Testis (tissue), 3 donors: Measurements from ENCODE around the gene OR1N1. TPM values are rescaled to one million over a fixed set of nuclear protein-coding genes. Genes with fewer than 3 reads are reported as not detected.

Source experiments
- DNase-seq: peaks from one replicate; pipeline ENCODE4 v3.0.0-alpha.2; 2019
- H3K27ac ChIP-seq, 2 donors: fragments of 200-600 bp; sonication (generic); one replicate each; pipeline ENCODE4 v1.5.1; 2019
- H3K27me3 ChIP-seq: fragments of 200-600 bp; sonication (generic); one replicate; pipeline ENCODE4 v1.5.1; 2019
- H3K36me3 ChIP-seq: fragments of 200-600 bp; sonication (generic); one replicate; pipeline ENCODE4 v1.5.1; 2017; ENCODE audit warnings: low read depth; ENCODE audit errors: missing control alignments
- H3K4me1 ChIP-seq: fragments of 200-600 bp; sonication (generic); one replicate; pipeline ENCODE4 v1.5.1; 2019
- H3K4me3 ChIP-seq, 2 donors: fragments of 200-600 bp; sonication (generic); one replicate each; pipeline ENCODE4 v1.5.1; 2017 to 2019
- H3K9me3 ChIP-seq: fragments of 200-600 bp; sonication (generic); one replicate; pipeline ENCODE4 v1.5.1; 2017
- CTCF ChIP-seq, 3 experiments: fragments of 450-650 bp in 2 of 3; fragments of 200-600 bp in 1 of 3; sonication (generic) in 1 of 3; IDR thresholded peaks; one replicate each; pipeline ENCODE4 v1.5.1; 2016 to 2019; ENCODE audit warnings: antibody characterized with exemption in 3 of 3, mild to moderate bottlenecking in 2 of 3, moderate library complexity in 1 of 3
- POLR2A ChIP-seq: fragments of 450-650 bp; IDR thresholded peaks from one replicate; pipeline ENCODE4 v1.6.1; 2017; ENCODE audit warnings: antibody characterized with exemption, mild to moderate bottlenecking, moderate library complexity
- WGBS, 2 donors: methylation state at CpG; one replicate each; pipeline ENCODE4 v1.1.5; 2018; 5-methylcytosine and 5-hydroxymethylcytosine counted together
- intact Hi-C: fragments of 100-400 bp; cut with DNase I; formaldehyde crosslinking; loops from one replicate; pipeline ENCODE4 v1.15.1; 2023; ENCODE audit warnings: low total_unique reads
- polyA plus RNA-seq: library from polyadenylated mRNA; stranded (reverse); fragments of 350-450 nt; fragmentation: Illumina TruSeq; extraction: RNeasy Lipid Tissue Mini Kit (QIAGEN cat#74804); gene quantifications from one replicate; pipeline ENCODE4 v1.2.3, GENCODE V29; 2014; ENCODE audit warnings: low read depth, low replicate concordance; ENCODE audit not compliant: insufficient read depth
- total RNA-seq, 2 donors: library from RNA; depleted of rRNA; stranded (reverse); fragments of >200 nt; gene quantifications; one replicate each; pipeline ENCODE4 v1.2.3, GENCODE V29; 2016

The OR1N1 gene
- total and polyA plus RNA-seq, 3 donors from 2014 or later, result 0.62 TPM; not detected in 2

- H3K27me3 ChIP-seq, result no peaks in the 10 kb centered on the region
- H3K4me1 ChIP-seq, result no peaks in the 10 kb centered on the region
- H3K36me3 ChIP-seq, result no peaks in the 10 kb centered on the region
- intact Hi-C loops, result no loop called here
- DNase-seq, result no peak
- no peaks in the 10 kb centered on the region for H3K9me3 ChIP-seq
- H3K4me3 ChIP-seq, result no peak within 1 kb of the TSS
- no peak within 1 kb of the TSS for H3K27ac ChIP-seq
- WGBS, 2 donors, result 83 to 91% methylated on average over 6 of the region's 6 CpGs
- TF ChIP-seq CTCF (IDR thresholded peaks at IDR 0.05), result no peak
- no peak for TF ChIP-seq POLR2A
Observed at GRCh38 chr9:122477826-122478225, 49.3 kb downstream of the OR1N1 start, which contains the start of gene OR1J1. OR1J1 (minus strand) TSS chr9:122477926; CDS start chr9:122477926, 0 bp downstream.

DNA sequence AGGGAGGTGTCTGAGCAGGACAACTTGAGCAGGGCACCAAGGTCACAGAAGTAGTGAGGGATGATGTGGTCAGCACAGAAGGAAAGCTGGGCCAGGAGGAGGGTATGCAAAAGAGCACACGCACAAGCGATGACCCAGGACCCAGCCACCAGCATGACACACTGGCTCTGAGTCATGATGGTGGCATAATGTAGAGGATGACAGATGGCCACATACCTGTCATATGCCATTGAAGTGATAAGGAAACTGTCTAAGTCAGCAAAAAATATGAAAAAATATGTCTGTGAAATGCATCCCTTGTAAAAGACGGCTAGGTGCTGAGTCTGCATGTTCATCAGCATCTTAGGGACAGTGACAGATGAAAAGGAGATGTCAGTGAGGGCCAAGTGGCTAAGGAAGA is 49.7 kb downstream of the OR1N1 start:
- intact Hi-C loops, result no loop called here
- Histone ChIP-seq H3K4me3 (no peak overlapping the region), H3K4me1 (no peaks in the 10 kb centered on the region), H3K36me3 (no peaks in the 10 kb centered on the region), H3K9me3 (no peaks in the 10 kb centered on the region), H3K27ac (no peak overlapping the region), H3K27me3 (no peaks in the 10 kb centered on the region)
- TF ChIP-seq POLR2A, result no peak
- TF ChIP-seq CTCF (IDR thresholded peaks at IDR 0.05), result no peak
- no peak for DNase-seq
- WGBS, 2 donors, result 89 to 93% methylated on average over 3 of the region's 3 CpGs

Other genes with a start within 250 kb of the OR1N1 start
- 1 to 10 TPM in 1 of 2 donors, under 1 TPM in 1; 0.93 to 1.1 TPM for gene PTGS1, start 156.3 kb downstream of the OR1N1 start, total RNA-seq
- 10.1 TPM for gene PTGS1, start 156.3 kb downstream of the OR1N1 start, polyA plus RNA-seq
- gene OR1J1, start 49.4 kb downstream of the OR1N1 start, total RNA-seq, result not detected
- gene OR1J1, start 49.4 kb downstream of the OR1N1 start, polyA plus RNA-seq, result not detected
- gene OR1J2, start 16.5 kb downstream of the OR1N1 start, total RNA-seq, result 1 to 10 TPM in 1 of 2 donors, under 1 TPM in 1; 0.62 to 1.6 TPM
- gene OR1J2, start 16.5 kb downstream of the OR1N1 start, polyA plus RNA-seq, result not detected
- under 1 TPM; 0.74 to 0.87 TPM for gene OR1J4, start 8.2 kb downstream of the OR1N1 start, total RNA-seq
- not detected for gene OR1J4, start 8.2 kb downstream of the OR1N1 start, polyA plus RNA-seq
- gene OR1N2, start 25.8 kb upstream of the OR1N1 start, total RNA-seq, result 1 to 10 TPM in 1 of 2 donors, under 1 TPM in 1; 0.39 to 1.7 TPM
- gene OR1N2, start 25.8 kb upstream of the OR1N1 start, polyA plus RNA-seq, result not detected
- gene OR1L8, start 56.1 kb upstream of the OR1N1 start, total RNA-seq, result under 1 TPM in 1 of 2 donors, not detected in 1; 0.31 TPM
- gene OR1L8, start 56.1 kb upstream of the OR1N1 start, polyA plus RNA-seq, result 0.36 TPM
- not detected for gene OR1Q1, start 87.4 kb upstream of the OR1N1 start, total RNA-seq
- gene OR1Q1, start 87.4 kb upstream of the OR1N1 start, polyA plus RNA-seq, result not detected
- gene OR1B1, start 130.3 kb upstream of the OR1N1 start, total RNA-seq, result not detected
- gene OR1B1, start 130.3 kb upstream of the OR1N1 start, polyA plus RNA-seq, result not detected
- not detected for gene OR1L1, start 134.4 kb upstream of the OR1N1 start, total RNA-seq
- gene OR1L1, start 134.4 kb upstream of the OR1N1 start, polyA plus RNA-seq, result not detected
- gene OR1L3, start 147.8 kb upstream of the OR1N1 start, total RNA-seq, result not detected
- not detected for gene OR1L3, start 147.8 kb upstream of the OR1N1 start, polyA plus RNA-seq
- gene OR1L4, start 196.7 kb upstream of the OR1N1 start, total RNA-seq, result not detected
- not detected for gene OR1L4, start 196.7 kb upstream of the OR1N1 start, polyA plus RNA-seq
- not detected for gene OR1L6, start 215.0 kb upstream of the OR1N1 start, total RNA-seq
- gene OR1L6, start 215.0 kb upstream of the OR1N1 start, polyA plus RNA-seq, result not detected